ENCODE data around the gene THADA.

The THADA gene

DNA sequence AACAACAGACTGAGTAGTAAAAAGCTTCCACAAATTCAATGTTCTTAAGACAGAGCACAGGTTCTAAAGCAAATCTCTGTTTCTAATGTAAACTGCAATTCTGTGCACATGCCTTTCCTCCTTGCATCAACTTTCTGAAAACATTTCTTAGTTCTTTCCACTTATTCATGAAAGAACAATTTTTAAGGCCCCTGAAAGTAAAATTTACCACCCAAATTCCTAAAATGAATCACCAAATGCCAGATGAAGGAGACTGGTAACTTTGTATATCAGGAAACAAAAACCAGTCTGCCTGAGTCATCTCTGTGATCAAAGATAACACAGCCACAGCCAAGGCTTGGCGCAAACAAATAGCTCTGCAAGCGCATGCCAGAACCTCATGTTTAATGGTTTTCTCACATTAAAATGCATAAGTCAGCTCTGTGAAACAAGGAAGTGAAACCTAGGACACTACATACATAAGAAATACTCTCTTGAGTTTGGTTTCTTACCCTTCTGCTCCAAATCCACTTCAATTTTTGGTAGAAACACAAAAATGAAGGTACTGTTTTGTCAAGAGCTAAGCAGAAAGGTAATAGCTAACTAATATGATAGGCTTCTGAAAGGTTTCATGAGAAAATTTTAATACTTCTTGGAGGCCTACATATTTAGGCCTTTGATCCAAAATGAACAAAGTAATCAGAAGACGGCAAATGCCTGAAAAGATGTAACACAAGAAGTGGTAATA, 169.4 kb downstream of the THADA start:
- no peak overlapping the region for H3K4me3 ChIP-seq (ENCODE audit: low read depth, low read length)
- TF ChIP-seq CTCF (IDR thresholded peaks at IDR 0.05; ENCODE audit: low read depth, low read length): no peak

DNA sequence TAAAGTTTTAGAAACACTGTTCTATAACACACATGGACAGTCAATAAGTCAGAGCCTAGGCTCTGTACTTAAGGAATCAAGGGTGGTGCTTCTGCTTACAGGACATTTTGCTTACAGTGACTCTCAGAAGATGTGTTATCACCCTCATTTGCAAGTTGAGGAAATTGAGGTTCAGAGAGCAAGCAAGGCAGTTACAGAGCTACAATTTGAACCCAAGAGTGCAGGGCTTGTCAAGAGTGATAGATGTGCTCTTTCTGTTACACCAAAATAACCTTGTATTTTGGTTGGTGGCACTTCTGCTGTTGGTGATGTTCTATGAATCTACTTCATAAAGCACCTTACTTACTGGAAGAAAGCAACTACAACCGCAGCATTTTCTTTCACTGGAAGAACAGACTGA, 170.2 kb downstream of the THADA start:
- TF ChIP-seq CTCF (IDR thresholded peaks at IDR 0.05; ENCODE audit: low read depth, low read length): no peak
- no peak overlapping the region for H3K4me3 ChIP-seq (ENCODE audit: low read depth, low read length)

- no peak for TF ChIP-seq CTCF (IDR thresholded peaks at IDR 0.05; ENCODE audit: low read depth, low read length)
- no peak overlapping the region for H3K4me3 ChIP-seq (ENCODE audit: low read depth, low read length)
Measured at GRCh38 chr2:43424262-43425207, 171.3 kb downstream of the THADA start.

DNA sequence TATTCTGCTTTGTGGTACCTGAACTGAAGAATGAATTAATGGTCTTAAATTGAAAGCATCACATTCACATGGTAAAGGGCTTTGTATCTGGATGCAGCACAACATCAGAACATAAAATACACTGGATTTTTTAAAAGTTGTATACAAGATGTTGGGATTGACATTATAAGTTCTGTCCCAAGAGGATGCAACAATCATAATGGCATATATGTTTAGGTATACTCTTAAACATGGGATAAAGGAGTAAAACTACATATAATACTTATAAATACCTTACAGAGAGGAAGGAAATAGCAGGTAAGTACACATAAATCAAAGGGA, 171.9 kb downstream of the THADA start:
- no peak overlapping the region for H3K4me3 ChIP-seq (ENCODE audit: low read depth, low read length)
- TF ChIP-seq CTCF (IDR thresholded peaks at IDR 0.05; ENCODE audit: low read depth, low read length): no peak

GRCh38 chr2:43421194-43421593, 174.6 kb downstream of the THADA start:
- H3K4me3 ChIP-seq (ENCODE audit: low read depth, low read length): no peak overlapping the region
- no peak for TF ChIP-seq CTCF (IDR thresholded peaks at IDR 0.05; ENCODE audit: low read depth, low read length)

DNA sequence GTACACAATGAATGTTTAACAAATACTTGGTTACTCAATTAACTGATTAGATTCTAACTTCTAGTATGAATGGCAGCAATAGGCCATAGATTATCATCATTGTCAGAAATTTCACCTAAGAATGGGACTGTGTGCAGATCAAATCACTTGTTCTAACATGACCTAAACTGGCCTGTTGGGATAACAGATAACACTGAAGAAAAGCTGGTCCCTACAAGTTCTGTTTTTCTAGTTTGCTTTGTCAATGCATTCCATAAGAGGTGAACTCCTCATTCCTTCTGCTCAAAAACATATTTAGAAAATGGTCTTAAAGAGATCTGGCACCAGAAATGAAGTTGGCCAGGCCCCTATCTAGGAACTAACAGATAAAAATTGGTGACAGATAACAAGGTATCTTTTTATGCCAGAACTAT, 175.4 kb downstream of the THADA start:
- no peak overlapping the region for H3K4me3 ChIP-seq (ENCODE audit: low read depth, low read length)
- TF ChIP-seq CTCF (IDR thresholded peaks at IDR 0.05; ENCODE audit: low read depth, low read length): no peak

DNA sequence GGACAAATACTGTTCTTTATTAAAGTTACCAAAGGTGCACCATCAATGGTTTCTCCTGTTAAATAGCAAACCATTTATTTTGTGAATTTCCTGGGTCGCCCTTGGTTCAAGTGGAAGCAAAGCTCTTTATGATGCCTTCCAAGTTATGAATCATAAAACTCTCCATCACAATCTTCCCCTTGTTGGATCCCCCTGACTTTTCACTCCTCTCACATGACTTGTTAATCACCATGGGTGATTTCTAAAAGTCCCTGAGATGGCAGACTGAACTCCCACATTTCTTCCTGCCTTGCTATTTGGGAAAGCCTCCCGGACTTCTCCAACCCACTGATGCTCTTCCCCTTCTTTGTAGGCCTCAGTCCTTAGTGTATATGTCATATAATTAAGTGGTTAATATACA, 176.0 kb downstream of the THADA start:
- no peak for TF ChIP-seq CTCF (IDR thresholded peaks at IDR 0.05; ENCODE audit: low read depth, low read length)
- no peak overlapping the region for H3K4me3 ChIP-seq (ENCODE audit: low read depth, low read length)
